ENCODE measurements around the gene MOB3A. TPM values are rescaled to one million over a fixed set of nuclear protein-coding genes. Genes with fewer than 3 reads are reported as not detected.

The MOB3A gene
- total and polyA plus RNA-seq, 12 donors: 8.9 to 30.5 (median 15.7) TPM

DNA sequence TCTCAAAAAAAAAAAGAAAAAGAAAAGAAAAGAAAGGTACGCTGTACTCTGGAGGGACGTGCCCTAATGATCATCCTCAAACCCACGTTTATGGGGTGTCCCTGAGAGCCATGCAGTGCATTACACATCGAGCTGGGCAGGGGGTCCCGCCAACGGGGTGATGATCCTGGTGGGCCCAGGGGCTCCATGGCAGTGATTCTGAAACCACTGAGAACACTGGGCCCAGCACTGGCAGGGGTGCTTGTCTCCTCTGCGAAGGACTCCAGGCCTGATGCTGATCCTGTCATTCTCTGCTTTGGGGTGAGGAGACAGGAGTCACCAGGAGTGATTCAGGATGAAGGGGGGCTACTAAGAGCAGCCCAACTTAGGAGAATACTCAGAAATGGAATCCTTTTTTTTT lies 18.7 kb downstream of the MOB3A start:
- ATAC-seq (no peak), DNase-seq (no peak)
- no peak overlapping the region for H3K4me3 ChIP-seq
- H3K4me1 ChIP-seq: peaks cover 0 to 36% (median 0%) of the 10 kb centered on the region in 9 donors
- no peaks in the 10 kb centered on the region for H3K27me3 ChIP-seq
- intact Hi-C loops (cut with DNase I): loop anchor here in 3 of 10 donors (5.0 to 10.0 kb wide), 2 partner anchors 153 to 155 kb away; no protein-coding TSS in a partner anchor
- peaks cover 0 to 100% (median 49%) of the 10 kb centered on the region in 9 donors for H3K36me3 ChIP-seq
- WGBS, 2 donors: 93 to 96% methylated on average over 7 of the region's 7 CpGs
- TF ChIP-seq, protein P1, sequence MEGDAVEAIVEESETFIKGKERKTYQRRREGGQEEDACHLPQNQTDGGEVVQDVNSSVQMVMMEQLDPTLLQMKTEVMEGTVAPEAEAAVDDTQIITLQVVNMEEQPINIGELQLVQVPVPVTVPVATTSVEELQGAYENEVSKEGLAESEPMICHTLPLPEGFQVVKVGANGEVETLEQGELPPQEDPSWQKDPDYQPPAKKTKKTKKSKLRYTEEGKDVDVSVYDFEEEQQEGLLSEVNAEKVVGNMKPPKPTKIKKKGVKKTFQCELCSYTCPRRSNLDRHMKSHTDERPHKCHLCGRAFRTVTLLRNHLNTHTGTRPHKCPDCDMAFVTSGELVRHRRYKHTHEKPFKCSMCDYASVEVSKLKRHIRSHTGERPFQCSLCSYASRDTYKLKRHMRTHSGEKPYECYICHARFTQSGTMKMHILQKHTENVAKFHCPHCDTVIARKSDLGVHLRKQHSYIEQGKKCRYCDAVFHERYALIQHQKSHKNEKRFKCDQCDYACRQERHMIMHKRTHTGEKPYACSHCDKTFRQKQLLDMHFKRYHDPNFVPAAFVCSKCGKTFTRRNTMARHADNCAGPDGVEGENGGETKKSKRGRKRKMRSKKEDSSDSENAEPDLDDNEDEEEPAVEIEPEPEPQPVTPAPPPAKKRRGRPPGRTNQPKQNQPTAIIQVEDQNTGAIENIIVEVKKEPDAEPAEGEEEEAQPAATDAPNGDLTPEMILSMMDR (IDR thresholded peaks at IDR 0.05): no peak
- H3K9me3 ChIP-seq: no peaks in the 10 kb centered on the region
- no peak overlapping the region for H3K27ac ChIP-seq

DNA sequence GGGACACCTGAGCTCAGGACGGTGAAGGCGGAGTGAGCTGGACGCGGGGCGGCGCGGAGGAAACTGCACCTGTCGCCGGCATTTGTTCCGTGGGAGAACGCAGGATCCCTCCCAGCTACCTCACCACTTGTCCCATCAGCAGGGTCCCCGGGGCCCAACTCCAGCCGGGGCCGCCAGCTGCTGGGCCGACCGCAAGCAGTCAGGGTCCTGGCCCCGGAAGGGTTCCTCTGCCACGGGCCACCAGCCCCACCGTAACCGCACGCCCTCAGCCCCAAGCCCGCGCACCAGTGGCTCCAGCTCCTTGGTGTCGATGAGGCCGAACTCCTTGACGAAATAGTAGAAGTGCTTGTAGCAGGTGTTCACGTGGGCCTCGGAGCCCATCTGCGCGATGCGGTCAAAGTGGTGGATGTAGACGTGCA lies 19.6 kb downstream of the MOB3A start:
- no peak for ATAC-seq
- Histone ChIP-seq H3K27ac (no peak overlapping the region), H3K4me1 (peaks cover 0 to 27% (median 0%) of the 10 kb centered on the region in 9 donors), H3K36me3 (peaks cover 0 to 100% (median 56%) of the 10 kb centered on the region in 9 donors), H3K27me3 (no peaks in the 10 kb centered on the region), H3K9me3 (no peaks in the 10 kb centered on the region), H3K4me3 (no peak overlapping the region)
- no peak for DNase-seq
- TF ChIP-seq, protein P1 (IDR thresholded peaks at IDR 0.05): no peak
- intact Hi-C loops (cut with DNase I): loop anchor here in 3 of 10 donors (5.0 to 10.0 kb wide), 2 partner anchors 152 to 154 kb away; no protein-coding TSS in a partner anchor
- WGBS, 2 donors: 97 to 98% methylated on average over 32 of the region's 32 CpGs

DNA sequence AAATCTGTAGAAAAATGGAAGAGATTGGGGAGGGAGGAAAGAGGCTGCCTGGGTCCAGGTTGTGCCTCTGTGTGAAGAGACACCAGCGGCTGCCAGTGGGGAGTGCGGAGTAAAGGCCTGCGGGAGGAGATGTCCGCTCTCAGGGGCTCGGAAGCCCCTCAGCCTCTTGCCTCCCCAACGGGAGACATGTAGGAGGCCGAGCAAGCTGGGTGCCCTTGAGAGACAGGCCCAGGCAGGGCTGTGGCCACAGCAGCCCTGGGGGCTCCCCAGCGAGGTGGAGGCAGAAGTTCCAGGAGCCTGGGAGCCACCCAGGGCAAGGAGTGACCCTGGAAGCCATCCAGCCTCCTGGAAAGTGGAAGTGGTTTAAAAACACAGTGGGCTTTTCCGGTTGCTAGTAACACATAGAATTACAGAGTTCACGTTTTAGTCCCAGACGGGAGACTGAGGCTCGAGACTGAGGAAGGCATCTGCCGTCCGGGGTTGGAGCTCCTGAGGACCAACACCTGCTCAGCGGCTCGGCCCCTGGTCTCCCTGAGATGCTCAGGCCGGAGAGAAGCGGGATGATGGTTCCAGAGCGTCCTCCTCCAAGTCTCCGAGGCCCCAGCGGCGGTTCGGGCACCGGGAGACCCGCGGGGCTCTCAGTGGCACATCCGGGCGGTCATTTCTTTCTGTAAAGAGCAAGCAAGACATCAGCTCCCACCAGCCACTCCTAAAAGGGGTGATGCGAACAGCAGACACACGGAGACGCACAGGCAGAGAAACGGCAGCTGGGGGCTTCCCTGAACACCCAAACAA lies 23.2 kb downstream of the MOB3A start:
- no peaks in the 10 kb centered on the region for H3K9me3 ChIP-seq
- peaks cover 0 to 28% (median 8%) of the 10 kb centered on the region in 9 donors for H3K4me1 ChIP-seq
- DNase-seq: no peak
- peaks cover 0 to 82% (median 47%) of the 10 kb centered on the region in 9 donors for H3K36me3 ChIP-seq
- TF ChIP-seq, protein P1 (IDR thresholded peaks at IDR 0.05): no peak
- no peaks in the 10 kb centered on the region for H3K27me3 ChIP-seq
- ATAC-seq: no peak
- H3K4me3 ChIP-seq: no peak overlapping the region
- 92 to 93% methylated on average over 32 of the region's 32 CpGs for WGBS, 2 donors
- H3K27ac ChIP-seq: peak overlapping the region in 1 of 10 donors; percentile 73
- intact Hi-C loops (cut with DNase I): loop anchor here in 2 of 10 donors (10.0 kb wide), 1 partner anchor 148 kb away; no protein-coding TSS in a partner anchor

DNA sequence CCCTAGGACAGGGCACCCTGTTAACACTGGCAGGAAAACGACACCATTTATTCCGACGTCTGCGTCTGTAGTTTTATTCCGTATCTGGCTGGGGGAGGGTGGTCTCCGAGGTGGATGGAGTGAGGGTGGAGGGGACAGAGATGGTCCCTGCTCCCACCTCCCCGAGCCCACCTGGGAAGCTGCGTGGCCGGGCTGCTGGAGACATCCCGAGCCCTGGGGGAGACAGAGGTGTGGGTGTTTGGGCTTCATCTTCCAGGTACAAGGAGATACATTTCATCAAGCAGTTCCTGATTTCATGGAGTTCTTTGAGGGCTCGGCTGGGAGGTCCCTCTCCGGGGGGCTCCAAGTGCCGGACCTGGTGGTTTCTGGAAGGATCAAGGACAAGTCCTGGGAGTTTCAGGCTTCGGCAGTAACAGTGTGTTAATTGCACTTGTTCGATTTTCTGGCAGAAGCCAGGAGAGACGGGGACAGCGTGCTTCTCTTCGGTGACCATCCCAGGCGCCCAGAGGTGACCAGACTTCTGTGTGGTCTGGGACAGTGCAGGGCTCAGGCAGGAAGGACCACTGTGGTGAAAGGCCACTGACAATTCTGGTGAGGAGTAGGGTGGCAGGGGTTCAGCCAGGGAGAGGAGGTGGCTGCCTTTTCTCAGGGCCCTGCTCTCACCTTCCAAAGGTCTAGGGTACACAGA lies 25.0 kb downstream of the MOB3A start:
- no peaks in the 10 kb centered on the region for H3K27me3 ChIP-seq
- no peaks in the 10 kb centered on the region for H3K9me3 ChIP-seq
- 89 to 90% methylated on average over 19 of the region's 19 CpGs for WGBS, 2 donors
- no peak overlapping the region for H3K27ac ChIP-seq
- peaks cover 0 to 63% (median 31%) of the 10 kb centered on the region in 9 donors for H3K36me3 ChIP-seq
- ATAC-seq: no peak
- TF ChIP-seq, protein P1 (IDR thresholded peaks at IDR 0.05): no peak
- intact Hi-C loops (cut with DNase I): loop anchor here in 2 of 10 donors (10.0 kb wide), 1 partner anchor 146 kb away; no protein-coding TSS in a partner anchor
- H3K4me3 ChIP-seq: no peak overlapping the region
- H3K4me1 ChIP-seq: peaks cover 0 to 28% (median 8%) of the 10 kb centered on the region in 9 donors
- no peak for DNase-seq

Data from heart right ventricle (tissue), 16 donors.